Thyroid gland (tissue), 4 donors: ENCODE data around the gene HEPACAM.

ENCODE experiments used
- POLR2A ChIP-seq, 2 donors: fragments of 450-650 bp; IDR thresholded peaks; one replicate each; pipeline ENCODE4 v1.6.1; 2017; ENCODE audit warnings: antibody characterized with exemption in 2 of 2, mild to moderate bottlenecking in 2 of 2, moderate library complexity in 1 of 2
- TF ChIP-seq, protein P1 (sequence below), 6 experiments: fragments of 200-600 bp in 3 of 6; fragments of 450-650 bp in 3 of 6; sonication (generic) in 3 of 6; IDR thresholded peaks; one replicate each; pipeline ENCODE4 v1.5.1; 2016 to 2019; ENCODE audit warnings: antibody characterized with exemption in 6 of 6, mild to moderate bottlenecking in 2 of 6, inconsistent platforms in 1 of 6, moderate library complexity in 1 of 6

DNA sequence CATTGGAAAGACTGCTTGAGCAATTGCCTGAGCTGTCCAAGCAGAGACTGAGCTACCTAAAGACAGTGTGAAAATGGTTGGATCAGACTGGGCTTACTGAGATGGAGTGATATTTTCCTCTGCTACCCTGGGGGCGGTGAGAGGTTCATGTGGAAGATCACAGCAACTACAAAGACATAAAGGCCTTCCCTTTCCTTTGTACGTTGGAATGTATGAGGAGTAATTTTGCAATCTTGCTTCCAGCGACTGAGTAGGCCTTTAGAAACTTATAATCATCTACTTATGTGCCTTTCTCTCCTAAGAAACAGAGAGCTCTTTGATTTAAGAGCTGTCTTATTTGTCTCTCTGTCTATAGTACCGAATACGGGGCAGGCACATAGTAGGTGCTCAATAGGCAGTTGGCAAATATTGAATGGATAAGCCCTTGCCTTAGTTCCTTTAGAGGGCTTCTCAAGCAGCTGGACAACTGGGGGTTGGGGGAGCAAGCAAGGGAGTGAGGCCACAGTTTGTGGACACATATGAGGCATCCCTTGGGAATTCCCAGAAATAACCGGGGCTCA lies 2.4 kb upstream of the HEPACAM start:
- TF ChIP-seq, protein P1, sequence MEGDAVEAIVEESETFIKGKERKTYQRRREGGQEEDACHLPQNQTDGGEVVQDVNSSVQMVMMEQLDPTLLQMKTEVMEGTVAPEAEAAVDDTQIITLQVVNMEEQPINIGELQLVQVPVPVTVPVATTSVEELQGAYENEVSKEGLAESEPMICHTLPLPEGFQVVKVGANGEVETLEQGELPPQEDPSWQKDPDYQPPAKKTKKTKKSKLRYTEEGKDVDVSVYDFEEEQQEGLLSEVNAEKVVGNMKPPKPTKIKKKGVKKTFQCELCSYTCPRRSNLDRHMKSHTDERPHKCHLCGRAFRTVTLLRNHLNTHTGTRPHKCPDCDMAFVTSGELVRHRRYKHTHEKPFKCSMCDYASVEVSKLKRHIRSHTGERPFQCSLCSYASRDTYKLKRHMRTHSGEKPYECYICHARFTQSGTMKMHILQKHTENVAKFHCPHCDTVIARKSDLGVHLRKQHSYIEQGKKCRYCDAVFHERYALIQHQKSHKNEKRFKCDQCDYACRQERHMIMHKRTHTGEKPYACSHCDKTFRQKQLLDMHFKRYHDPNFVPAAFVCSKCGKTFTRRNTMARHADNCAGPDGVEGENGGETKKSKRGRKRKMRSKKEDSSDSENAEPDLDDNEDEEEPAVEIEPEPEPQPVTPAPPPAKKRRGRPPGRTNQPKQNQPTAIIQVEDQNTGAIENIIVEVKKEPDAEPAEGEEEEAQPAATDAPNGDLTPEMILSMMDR (IDR thresholded peaks at IDR 0.05) = no peak
- TF ChIP-seq POLR2A (IDR thresholded peaks at IDR 0.05) = no peak
